Activated CD4-positive, alpha-beta memory T cell treated with anti-CD3 and anti-CD28 coated beads, Interleukin-2, amount 10 ng/mL, durations not matched to agents 7 days and 5 days (primary cell): ENCODE measurements around the gene ZNF587B. TPM values are rescaled to one million over a fixed set of nuclear protein-coding genes. Genes with fewer than 3 reads are reported as not detected.
"Not testable (repeated sequence)": the region's sequence is repeated elsewhere in the genome, so short reads cannot be mapped to it uniquely, and the experiment has no call there.

Experiments used
- CTCF ChIA-PET: fragments of 350-600 bp; sonication (Branson Sonifier 250); formaldehyde crosslinking; loops from one replicate; lab custom pipeline; 2021; ENCODE audit warnings: antibody characterized with exemption, inconsistent platforms; lab: Charles Lee
- POLR2A ChIA-PET: fragments of 350-600 bp; sonication (Branson Sonifier 250); formaldehyde crosslinking; loops from one replicate; lab custom pipeline; 2021; ENCODE audit warnings: antibody characterized with exemption; lab: Charles Lee
- DNase-seq: peaks from one replicate; pipeline ENCODE4 v3.0.0-alpha.2; 2020
- H3K27ac Mint-ChIP-seq: one replicate; pipeline ENCODE4 v1.8.0; 2021; ENCODE audit warnings: mild to moderate bottlenecking, mixed read lengths
- H3K27me3 Mint-ChIP-seq: one replicate; pipeline ENCODE4 v1.8.0; 2021; ENCODE audit warnings: mixed read lengths
- H3K36me3 Mint-ChIP-seq: one replicate; pipeline ENCODE4 v1.8.0; 2021; ENCODE audit warnings: low read depth, mixed read lengths
- H3K4me1 Mint-ChIP-seq: one replicate; pipeline ENCODE4 v1.8.0; 2021; ENCODE audit warnings: mixed read lengths
- H3K4me3 Mint-ChIP-seq: one replicate; pipeline ENCODE4 v1.8.0; 2021; ENCODE audit warnings: mild to moderate bottlenecking, mixed read lengths
- H3K9me3 Mint-ChIP-seq: one replicate; pipeline ENCODE4 v1.8.0; 2021; ENCODE audit warnings: mixed read lengths
- total RNA-seq, 2 experiments: library from RNA; stranded (reverse); gene quantifications; one replicate each; pipeline ENCODE4 v1.2.3, GENCODE V29; 2021

Gene ZNF587B
- total RNA-seq = 10 to 100 TPM; 14.0 to 14.6 TPM

DNA sequence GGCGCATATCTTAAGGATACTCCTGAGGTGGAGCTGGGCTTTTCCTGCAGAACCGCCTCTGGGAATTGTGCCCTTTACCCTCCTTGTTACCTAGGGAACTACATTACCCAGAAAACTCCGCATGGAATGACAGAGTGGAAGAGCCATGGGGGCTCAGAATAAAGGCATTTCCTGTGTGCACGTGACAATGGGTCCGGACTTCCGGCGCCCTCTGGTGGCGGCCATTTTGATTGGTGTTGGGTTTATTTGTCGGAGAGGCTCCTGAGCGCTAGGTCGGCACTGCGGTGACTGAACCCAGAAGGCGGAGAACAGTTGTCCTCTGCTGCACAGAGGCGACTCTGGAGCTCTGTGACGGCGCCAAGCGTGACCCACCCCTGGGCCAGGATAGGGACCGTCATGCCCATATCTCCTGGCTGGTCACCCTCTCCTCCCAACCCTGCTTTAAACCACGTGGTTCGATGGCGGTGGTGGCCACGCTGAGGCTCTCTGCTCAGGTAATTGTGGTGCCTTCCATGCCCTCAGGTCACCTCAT lies at the start of gene ZNF587B:
ZNF587B (plus strand) TSS at position 229 of the 532 bp plus-strand sequence; CDS start at position 459, 230 bp downstream.
- H3K36me3 Mint-ChIP-seq = peaks cover 56% of the 10 kb centered on the region
- no peaks in the 10 kb centered on the region for H3K27me3 Mint-ChIP-seq
- ChIA-PET CTCF (no interaction called here), POLR2A (no interaction called here)
- H3K4me1 Mint-ChIP-seq = peaks cover 7% of the 10 kb centered on the region
- H3K4me3 Mint-ChIP-seq = no peak within 1 kb of the TSS
- DNase-seq = peak; percentile 26
- H3K9me3 Mint-ChIP-seq = peaks cover 9% of the 10 kb centered on the region
- H3K27ac Mint-ChIP-seq = no peak within 1 kb of the TSS

DNA sequence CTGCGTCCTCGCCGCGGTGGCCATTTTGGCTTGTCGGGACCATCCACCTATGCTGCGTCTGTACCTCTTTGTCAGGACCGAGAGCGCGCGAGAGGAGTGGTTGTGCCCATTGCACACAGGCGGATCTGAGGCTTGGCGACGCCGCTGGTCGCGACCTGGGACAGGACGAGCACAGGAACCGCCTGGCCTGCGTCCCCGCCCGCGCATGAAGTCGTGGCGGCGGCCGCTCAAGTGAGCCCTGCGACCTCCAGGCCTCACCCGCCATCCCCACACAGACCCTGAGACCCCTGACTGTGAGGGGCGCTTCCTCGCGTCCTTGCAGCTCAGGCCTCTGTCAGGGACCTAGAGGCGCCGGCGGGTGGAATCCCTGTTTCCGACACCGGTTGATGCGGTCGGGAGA lies 43.8 kb upstream of the ZNF587B start:
- peaks cover 3% of the 10 kb centered on the region for H3K4me1 Mint-ChIP-seq
- peaks cover 56% of the 10 kb centered on the region for H3K9me3 Mint-ChIP-seq
- H3K4me3 Mint-ChIP-seq = no peak overlapping the region
- POLR2A ChIA-PET = no interaction called here
- DNase-seq = no peak
- no peak overlapping the region for H3K27ac Mint-ChIP-seq
- H3K36me3 Mint-ChIP-seq = peaks cover 71% of the 10 kb centered on the region
- H3K27me3 Mint-ChIP-seq = no peaks in the 10 kb centered on the region
- CTCF ChIA-PET = no interaction called here

DNA sequence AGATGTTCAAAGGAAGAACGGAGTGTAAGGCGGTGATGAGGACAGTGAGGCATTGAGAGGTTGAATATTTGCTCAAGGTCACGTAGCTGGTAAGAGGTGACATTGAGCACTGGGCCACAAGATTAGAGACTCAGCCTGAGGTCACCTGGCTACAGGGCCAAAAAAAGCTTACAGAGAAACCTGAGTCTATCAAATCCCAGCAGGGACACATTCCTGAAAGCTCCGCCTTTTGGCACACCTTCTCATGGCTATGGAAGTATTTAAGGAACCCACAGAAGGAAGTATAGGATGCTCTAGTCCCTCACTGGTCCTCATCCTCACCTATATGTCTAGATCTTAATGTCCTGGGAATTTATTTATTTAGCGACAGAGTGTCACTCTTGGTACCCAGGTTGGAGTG lies 43.2 kb upstream of the ZNF587B start:
- Mint-ChIP-seq H3K4me1 (peaks cover 3% of the 10 kb centered on the region), H3K27me3 (no peaks in the 10 kb centered on the region), H3K27ac (no peak overlapping the region), H3K9me3 (peaks cover 53% of the 10 kb centered on the region), H3K36me3 (peaks cover 70% of the 10 kb centered on the region), H3K4me3 (no peak overlapping the region)
- ChIA-PET CTCF (no interaction called here), POLR2A (no interaction called here)
- no peak for DNase-seq

DNA sequence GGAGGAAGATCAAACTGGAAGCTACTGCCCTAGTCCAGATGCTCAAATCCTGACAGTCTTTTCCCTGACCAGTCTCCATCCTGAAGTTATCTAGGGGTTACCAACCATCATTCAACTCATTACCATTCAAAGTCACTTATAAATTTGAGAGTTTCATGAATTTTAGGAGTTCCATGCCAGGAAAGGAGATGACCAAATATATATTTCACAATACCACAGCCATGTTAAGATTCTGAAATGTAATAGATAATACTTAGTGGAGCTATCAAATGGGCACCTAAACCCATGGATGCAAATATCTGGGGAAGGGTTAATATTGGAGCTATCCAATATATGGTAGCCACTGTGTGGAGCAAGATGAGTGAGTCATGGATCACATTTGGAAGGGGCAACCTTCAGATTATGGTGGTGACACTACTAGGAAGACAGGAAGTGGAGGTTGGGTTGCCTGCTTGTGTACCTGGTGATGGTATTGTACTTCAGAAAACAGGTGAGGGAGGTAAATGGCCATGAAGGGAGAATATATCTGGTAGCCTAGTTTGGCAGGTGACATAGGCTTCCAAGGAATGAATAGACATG lies 41.9 kb upstream of the ZNF587B start:
- DNase-seq = no peak
- ChIA-PET POLR2A (interaction anchor here (1.0 kb wide), 1 partner anchor 9 kb away, joined by 3 read pairs; no protein-coding TSS in a partner anchor), CTCF (no interaction called here)
- Mint-ChIP-seq H3K4me1 (peaks cover 3% of the 10 kb centered on the region), H3K9me3 (peaks cover 55% of the 10 kb centered on the region), H3K4me3 (no peak overlapping the region), H3K27ac (no peak overlapping the region), H3K27me3 (no peaks in the 10 kb centered on the region), H3K36me3 (peaks cover 71% of the 10 kb centered on the region)

DNA sequence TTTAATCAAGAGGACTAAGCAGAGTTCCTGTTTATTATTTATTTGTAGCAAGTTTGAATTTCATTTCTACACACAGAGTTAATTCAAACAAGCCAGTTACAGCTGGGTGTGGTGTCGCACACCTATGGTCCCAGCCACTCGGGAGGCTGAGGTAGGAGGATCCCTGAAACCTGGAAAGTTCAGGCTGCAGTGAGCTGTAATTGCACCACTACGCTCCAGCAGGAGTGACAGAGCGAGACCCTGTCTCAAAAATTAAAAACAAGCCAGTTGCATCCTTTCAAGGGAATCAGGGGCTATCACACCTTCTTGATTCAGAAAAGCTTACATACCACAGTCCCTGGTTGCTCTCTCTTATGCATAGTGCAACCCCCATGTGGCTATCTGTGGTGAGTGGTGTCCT lies 40.8 kb upstream of the ZNF587B start:
- no peaks in the 10 kb centered on the region for H3K27me3 Mint-ChIP-seq
- CTCF ChIA-PET = no interaction called here
- peaks cover 59% of the 10 kb centered on the region for H3K9me3 Mint-ChIP-seq
- POLR2A ChIA-PET = no interaction called here
- peaks cover 77% of the 10 kb centered on the region for H3K36me3 Mint-ChIP-seq
- no peak overlapping the region for H3K27ac Mint-ChIP-seq
- peaks cover 3% of the 10 kb centered on the region for H3K4me1 Mint-ChIP-seq
- no peak for DNase-seq
- no peak overlapping the region for H3K4me3 Mint-ChIP-seq

DNA sequence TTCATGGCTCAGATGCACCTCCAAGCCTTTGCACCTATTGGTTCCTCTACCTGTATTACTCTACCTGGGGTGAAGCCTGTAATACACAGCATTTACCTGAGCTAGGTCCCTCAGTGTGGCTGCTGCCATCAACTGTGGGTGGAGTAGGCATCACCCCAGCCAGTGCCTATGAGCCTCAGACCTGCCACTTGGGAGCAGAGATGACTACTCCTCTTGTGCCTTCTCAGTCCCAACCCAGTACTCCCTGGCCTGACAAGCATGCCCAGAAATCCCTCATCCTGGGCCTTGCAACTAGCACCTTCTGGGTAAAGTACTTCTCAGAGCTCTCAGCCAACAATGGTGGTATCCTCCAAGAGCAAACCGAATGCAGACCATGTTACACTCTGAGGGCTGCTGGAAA lies 33.5 kb upstream of the ZNF587B start:
- H3K4me3 Mint-ChIP-seq, H3K27ac Mint-ChIP-seq, H3K27me3 Mint-ChIP-seq, H3K4me1 Mint-ChIP-seq, CTCF ChIA-PET, DNase-seq: not testable (repeated sequence)
- POLR2A ChIA-PET = interaction anchor here (0.6 kb wide), 1 partner anchor 17 kb away, joined by 3 read pairs; no protein-coding TSS in a partner anchor
- peaks cover 61% of the 10 kb centered on the region for H3K36me3 Mint-ChIP-seq
- peaks cover 22% of the 10 kb centered on the region for H3K9me3 Mint-ChIP-seq

DNA sequence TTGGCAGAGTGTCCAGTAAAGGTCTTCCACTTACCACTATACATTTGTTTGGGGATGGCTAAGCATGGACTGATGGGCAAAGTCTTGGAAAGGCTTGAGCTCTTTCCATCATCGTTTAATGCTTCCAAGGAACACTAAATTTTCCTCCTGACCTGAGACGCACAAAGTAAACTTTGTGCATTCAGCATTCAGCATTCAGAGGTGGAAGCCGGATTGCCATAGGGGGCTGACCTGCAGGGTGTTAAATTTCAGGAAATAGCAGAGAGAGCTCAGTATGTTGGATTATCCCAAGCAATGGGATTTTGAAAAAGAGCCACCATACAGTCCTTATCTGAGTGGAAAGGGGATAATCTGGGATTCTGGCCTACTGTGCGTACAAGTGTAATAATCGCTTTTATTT lies 29.4 kb upstream of the ZNF587B start:
- DNase-seq = no peak
- ChIA-PET CTCF (no interaction called here), POLR2A (interaction anchor here (1.2 kb wide), 1 partner anchor 19 kb away, joined by 6 read pairs; no protein-coding TSS in a partner anchor)
- no peak overlapping the region for H3K27ac Mint-ChIP-seq
- no peak overlapping the region for H3K4me3 Mint-ChIP-seq
- H3K27me3 Mint-ChIP-seq = no peaks in the 10 kb centered on the region
- peaks cover 60% of the 10 kb centered on the region for H3K36me3 Mint-ChIP-seq
- peaks cover 17% of the 10 kb centered on the region for H3K4me1 Mint-ChIP-seq
- peaks cover 8% of the 10 kb centered on the region for H3K9me3 Mint-ChIP-seq

DNA sequence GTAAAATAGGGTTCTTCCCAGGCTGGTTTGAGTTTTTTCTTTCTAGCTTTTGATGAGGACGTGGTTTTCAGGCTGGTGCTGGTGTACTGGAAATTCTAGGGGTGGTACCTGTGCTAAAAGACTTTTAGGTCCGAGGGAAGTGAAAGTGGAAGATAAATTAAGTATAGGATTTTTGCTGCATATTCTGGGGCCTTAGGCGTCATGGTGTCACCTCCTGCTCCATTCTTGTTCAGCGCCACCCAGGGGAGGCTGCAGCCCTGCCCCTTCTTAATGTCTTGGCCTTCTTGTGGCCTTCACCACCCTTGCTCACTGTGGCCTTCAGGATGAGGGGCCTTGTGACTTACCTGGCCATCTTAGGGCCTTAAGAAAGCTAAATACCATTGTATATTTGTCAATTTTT lies 27.8 kb upstream of the ZNF587B start:
- Mint-ChIP-seq H3K36me3 (peaks cover 60% of the 10 kb centered on the region), H3K27ac (no peak overlapping the region), H3K4me3 (no peak overlapping the region), H3K27me3 (no peaks in the 10 kb centered on the region), H3K9me3 (peaks cover 6% of the 10 kb centered on the region), H3K4me1 (peaks cover 17% of the 10 kb centered on the region)
- POLR2A ChIA-PET = no interaction called here
- no peak for DNase-seq
- CTCF ChIA-PET = no interaction called here

DNA sequence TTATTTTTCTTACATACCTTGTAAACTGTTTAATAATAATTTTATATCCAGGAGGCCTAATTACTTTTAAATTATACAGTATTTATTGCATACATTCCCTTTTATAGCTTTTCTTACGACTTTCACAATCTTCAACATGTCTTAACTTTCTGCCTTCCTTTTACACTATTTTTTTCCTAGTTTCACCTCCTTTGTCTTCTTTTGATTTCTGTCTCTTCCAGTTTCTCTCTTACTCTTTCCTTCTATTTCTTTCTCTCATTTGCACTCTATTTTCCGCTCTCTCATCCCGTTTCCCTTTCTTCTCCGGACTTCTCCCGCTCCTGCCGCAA lies 26.9 kb upstream of the ZNF587B start:
- Mint-ChIP-seq H3K36me3 (peaks cover 68% of the 10 kb centered on the region), H3K4me3 (no peak overlapping the region), H3K27me3 (no peaks in the 10 kb centered on the region), H3K4me1 (peaks cover 17% of the 10 kb centered on the region), H3K27ac (no peak overlapping the region), H3K9me3 (peaks cover 10% of the 10 kb centered on the region)
- POLR2A ChIA-PET = no interaction called here
- CTCF ChIA-PET = no interaction called here
- no peak for DNase-seq

DNA sequence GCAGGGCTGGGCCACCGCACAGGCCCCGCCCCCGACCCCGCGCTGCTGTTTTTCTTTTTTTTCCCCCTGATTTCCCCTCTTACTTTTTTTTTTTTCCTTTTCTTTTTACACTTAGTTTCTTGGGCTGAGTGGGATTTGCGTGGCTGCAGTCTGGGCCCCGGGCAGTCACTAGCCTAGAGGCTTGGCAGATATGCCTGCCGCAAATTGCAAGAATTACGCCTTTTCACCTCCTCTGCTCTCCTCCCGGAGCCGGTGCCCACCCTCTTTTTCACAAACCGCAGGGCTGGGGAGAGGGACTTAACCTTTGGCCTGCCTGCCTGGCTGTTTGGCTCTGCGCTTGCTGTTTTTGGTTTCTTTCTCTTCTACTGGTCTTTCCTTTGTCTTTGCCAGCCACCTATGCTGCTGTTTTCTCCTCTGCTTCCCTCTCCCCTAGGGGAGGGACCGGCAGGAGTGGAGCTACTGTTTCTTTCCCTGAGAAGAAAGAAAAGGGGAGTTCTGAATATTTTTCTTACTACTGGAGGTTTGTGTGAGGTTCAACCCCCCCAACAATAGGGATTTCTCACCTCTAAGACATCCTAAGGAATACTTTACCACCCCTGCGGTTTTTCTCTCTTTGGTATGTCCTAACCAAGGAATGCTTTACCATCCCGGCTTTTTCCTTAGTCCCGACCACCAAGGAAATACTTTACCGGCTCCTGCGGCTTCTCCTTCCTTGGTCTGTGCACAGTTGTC lies 26.3 kb upstream of the ZNF587B start:
- Mint-ChIP-seq H3K36me3 (peaks cover 73% of the 10 kb centered on the region), H3K4me3 (peak overlapping the region; percentile 40), H3K27me3 (no peaks in the 10 kb centered on the region), H3K4me1 (peaks cover 17% of the 10 kb centered on the region), H3K27ac (no peak overlapping the region), H3K9me3 (peaks cover 10% of the 10 kb centered on the region)
- no peak for DNase-seq
- CTCF ChIA-PET = no interaction called here
- POLR2A ChIA-PET = no interaction called here

DNA sequence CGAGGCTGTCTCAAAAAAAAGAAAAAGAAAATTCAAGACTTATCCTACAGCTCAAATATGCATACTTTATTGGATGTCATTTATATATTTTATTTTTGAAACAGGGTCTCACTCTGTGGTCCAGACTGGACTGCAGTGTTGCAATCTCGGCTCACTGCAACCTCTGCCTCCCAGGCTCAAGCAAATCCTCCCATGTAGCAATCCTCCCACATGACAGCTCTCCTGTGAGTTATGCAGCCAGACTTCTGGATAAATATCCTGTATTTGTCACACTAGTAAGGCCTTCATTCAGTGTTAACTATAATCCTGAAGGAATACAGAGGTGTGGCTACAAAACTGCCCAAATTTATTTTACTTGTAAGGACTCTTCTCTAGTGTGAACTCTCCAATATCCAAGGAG lies 22.6 kb upstream of the ZNF587B start:
- POLR2A ChIA-PET = no interaction called here
- CTCF ChIA-PET = no interaction called here
- no peaks in the 10 kb centered on the region for H3K27me3 Mint-ChIP-seq
- H3K4me3 Mint-ChIP-seq = no peak overlapping the region
- peaks cover 8% of the 10 kb centered on the region for H3K9me3 Mint-ChIP-seq
- no peak for DNase-seq
- H3K36me3 Mint-ChIP-seq = peaks cover 75% of the 10 kb centered on the region
- peaks cover 22% of the 10 kb centered on the region for H3K4me1 Mint-ChIP-seq
- H3K27ac Mint-ChIP-seq = no peak overlapping the region

DNA sequence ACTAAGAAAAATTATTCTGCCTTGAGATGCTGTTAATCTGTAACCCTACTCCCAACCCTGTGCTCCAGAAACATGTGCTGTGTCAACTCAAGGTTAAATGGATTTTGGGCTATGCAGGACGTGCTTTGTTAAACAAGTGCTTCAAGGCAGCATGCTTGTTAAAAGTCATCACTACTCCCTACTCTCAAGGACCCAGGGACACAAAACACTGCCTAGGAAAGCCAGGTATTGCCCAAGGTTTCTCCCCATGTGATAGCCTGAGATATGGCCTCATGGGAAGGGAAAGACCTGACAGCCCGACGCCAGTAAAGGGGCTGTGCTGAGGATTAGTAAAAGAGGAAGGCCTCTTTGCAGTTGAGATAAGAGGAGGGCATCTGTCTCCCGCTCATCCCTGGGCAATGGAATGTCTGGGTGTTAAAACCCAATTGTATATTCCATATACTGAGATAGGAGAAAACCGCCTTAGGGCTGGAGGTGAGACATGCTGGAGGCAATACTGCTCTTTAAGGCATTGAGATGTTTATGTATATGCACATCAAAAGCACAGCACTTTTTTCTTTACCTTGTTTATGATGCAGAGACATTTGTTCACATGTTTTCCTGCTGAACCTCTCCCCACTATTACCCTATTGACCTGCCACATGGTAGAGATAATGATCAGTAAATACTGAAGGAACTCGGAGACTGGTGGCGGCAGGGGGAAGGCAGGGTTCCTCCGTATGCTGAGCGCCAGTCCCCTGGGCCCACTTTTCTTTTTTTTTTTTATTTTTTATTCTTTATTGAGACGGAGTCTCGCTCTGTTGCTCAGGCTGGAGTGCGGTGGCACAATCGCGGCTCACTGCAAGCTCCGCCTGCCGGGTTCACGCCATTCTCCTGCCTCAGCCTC lies 19.4 kb upstream of the ZNF587B start:
- H3K27ac Mint-ChIP-seq, DNase-seq, H3K27me3 Mint-ChIP-seq, H3K9me3 Mint-ChIP-seq, POLR2A ChIA-PET, CTCF ChIA-PET, H3K4me3 Mint-ChIP-seq: not testable (repeated sequence)
- Mint-ChIP-seq H3K4me1 (peaks cover 38% of the 10 kb centered on the region), H3K36me3 (peaks cover 70% of the 10 kb centered on the region)

DNA sequence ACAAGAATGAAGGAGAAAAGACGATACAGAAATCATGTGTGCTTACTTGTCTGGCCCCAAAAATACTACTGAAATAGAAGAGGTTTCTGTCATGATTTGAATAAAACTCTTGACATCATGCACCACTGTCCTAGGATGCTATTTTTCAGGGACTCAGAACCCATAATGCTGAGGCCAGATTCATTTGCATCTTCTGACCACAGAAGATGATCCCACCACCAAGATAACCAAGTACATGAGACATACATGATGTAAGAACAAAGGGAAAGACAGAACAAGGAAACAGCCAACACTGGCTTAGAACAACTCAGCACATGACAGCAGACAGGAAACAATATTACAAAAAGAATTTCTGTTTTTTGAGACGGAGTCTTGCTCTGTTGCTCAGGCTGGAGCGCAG lies 17.9 kb upstream of the ZNF587B start:
- ChIA-PET POLR2A (interaction anchor here (1.2 kb wide), 1 partner anchor 37 kb away, joined by 3 read pairs; the partner anchor contains the start of gene ZNF587), CTCF (interaction anchor here (0.7 kb wide), 2 partner anchors 637 to 652 kb away, joined by 3 to 4 read pairs; no protein-coding TSS in a partner anchor)
- Mint-ChIP-seq H3K27me3 (no peaks in the 10 kb centered on the region), H3K4me1 (peaks cover 42% of the 10 kb centered on the region), H3K4me3 (peak overlapping the region; percentile 13), H3K9me3 (peaks cover 4% of the 10 kb centered on the region), H3K27ac (peak overlapping the region; percentile 36), H3K36me3 (peaks cover 58% of the 10 kb centered on the region)
- no peak for DNase-seq
